ENCODE results near the gene INPP4A.

Gene INPP4A

DNA sequence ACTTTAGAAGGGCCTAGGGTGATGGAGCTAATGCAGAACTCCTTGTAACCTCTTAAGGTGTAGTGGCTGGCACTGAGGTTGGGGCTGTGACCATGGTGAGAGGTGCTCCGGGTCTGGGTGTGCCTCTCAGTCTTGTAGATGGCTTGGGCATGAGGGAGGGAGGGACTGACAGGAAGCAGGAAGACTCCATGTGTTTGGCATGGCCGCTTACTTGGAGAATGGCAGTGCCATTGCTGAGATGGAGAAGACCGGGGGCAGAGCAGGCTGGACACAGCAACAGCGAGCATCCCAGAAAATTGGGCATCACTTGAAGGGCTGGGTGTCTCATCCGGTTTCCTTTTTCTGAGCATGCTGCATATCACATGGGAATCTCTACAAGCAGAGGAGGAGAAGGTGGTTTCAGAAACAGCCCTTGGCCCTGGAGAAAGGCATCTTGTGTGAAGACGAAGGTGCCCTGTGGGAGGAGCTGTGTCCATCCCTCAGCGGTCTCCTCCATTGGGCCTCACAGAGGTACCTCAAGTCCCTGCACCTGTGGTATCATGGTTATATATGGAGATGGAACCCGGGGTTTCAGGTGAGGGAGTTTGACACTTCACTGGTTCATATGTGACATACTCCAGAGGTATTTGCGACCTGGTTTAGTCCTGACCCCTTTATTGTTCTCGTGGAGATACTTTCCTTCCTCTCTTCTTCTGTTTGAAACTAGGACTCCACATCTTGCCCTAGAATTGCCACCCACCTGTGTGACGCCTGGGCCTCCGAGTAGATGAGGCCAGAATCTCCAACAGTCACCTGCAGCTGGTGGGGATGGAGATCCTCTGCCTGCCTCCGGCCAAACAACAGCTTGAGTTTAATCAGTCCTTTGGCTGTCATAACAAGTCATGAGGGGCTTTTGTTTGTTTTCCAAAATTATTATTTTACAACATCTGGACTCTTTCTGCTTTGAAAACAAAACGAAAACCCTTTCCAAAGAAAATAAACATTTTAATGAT, 45.6 kb downstream of the INPP4A start:
- TF ChIP-seq POLR2AphosphoS5 (IDR thresholded peaks at IDR 0.05; ENCODE audit: low read depth) (no peak), SPI1 (IDR thresholded peaks at IDR 0.05; ENCODE audit: borderline replicate concordance, low read depth) (no peak), CTCF (IDR thresholded peaks at IDR 0.05; ENCODE audit: insufficient read depth, low read length) (no peak), REST (IDR thresholded peaks at IDR 0.05; ENCODE audit: insufficient replicate concordance, low read depth) (no peak), GABPA (IDR thresholded peaks at IDR 0.05; ENCODE audit: low read depth) (no peak)

DNA sequence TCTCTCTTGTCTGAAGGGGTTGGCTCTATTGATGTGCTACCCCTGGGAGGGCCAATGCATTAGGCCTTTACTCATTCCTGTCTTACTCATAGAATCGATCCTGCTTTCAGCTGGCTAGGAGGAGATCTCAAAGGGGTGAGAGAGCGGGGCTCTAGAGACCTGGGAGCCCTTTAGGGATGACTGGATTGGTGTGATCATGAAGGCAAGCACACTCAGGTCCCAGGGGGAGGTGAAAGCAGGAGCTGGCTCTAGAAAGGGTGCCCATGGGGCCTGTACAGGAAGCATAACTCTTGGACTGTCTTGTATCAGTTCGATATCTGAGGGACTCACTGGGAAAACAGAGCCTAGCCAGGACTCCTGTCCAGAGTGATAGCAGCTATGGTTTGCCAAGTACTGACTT, 47.8 kb downstream of the INPP4A start:
- no peak for DNase-seq (ENCODE audit: low read depth in 1 of 2, low spot score in 1 of 2)
- Histone ChIP-seq H3K27me3 (ENCODE audit: insufficient read depth, poor library complexity, severe bottlenecking) (no peaks in the 10 kb centered on the region), H3K4me3 (replicated peaks; ENCODE audit: insufficient read depth, low read length) (no peak overlapping the region), H3K27ac (replicated peaks) (no peak overlapping the region)
- TF ChIP-seq CTCF (IDR thresholded peaks at IDR 0.05; ENCODE audit: insufficient read depth, low read length) = no peak
- no peak for TF ChIP-seq POLR2AphosphoS5 (IDR thresholded peaks at IDR 0.05; ENCODE audit: low read depth)
- no peak for TF ChIP-seq REST (IDR thresholded peaks at IDR 0.05; ENCODE audit: insufficient replicate concordance, low read depth)
- TF ChIP-seq SPI1 (IDR thresholded peaks at IDR 0.05; ENCODE audit: borderline replicate concordance, low read depth) = no peak
- TF ChIP-seq GABPA (IDR thresholded peaks at IDR 0.05; ENCODE audit: low read depth) = no peak

More for the DNA sequence above, 45.6 kb downstream of the INPP4A start:
- DNase-seq (ENCODE audit: low read depth in 1 of 2, low spot score in 1 of 2) = no peak
- Histone ChIP-seq H3K4me3 (replicated peaks; ENCODE audit: insufficient read depth, low read length) (no peak overlapping the region), H3K27me3 (ENCODE audit: insufficient read depth, poor library complexity, severe bottlenecking) (no peaks in the 10 kb centered on the region), H3K27ac (replicated peaks) (no peak overlapping the region)

DNA sequence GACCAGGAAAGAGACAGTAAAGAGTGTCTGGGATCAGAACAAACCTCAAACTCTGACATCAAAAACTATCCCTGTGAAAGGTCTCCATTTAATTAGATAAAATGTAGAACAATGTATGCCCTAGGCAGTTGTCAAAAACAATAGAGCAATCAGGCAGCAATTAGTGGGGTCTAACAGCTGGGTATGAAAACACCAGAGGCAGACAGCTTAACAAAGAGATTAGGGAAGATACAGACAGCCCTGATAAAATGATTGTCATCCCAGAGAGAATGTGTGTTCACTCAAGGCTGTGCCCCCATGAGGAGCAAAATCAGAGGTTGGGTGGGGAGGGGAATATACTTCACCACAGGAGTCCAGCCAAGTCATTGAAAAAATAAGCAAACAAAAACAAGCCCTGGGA, 50.0 kb downstream of the INPP4A start:
- H3K4me3 ChIP-seq (replicated peaks; ENCODE audit: insufficient read depth, low read length) = no peak overlapping the region
- TF ChIP-seq GABPA (IDR thresholded peaks at IDR 0.05; ENCODE audit: low read depth) = no peak
- no peak for TF ChIP-seq POLR2AphosphoS5 (IDR thresholded peaks at IDR 0.05; ENCODE audit: low read depth)
- TF ChIP-seq SPI1 (IDR thresholded peaks at IDR 0.05; ENCODE audit: borderline replicate concordance, low read depth) = no peak
- TF ChIP-seq CTCF (IDR thresholded peaks at IDR 0.05; ENCODE audit: insufficient read depth, low read length) = no peak
- no peak for TF ChIP-seq REST (IDR thresholded peaks at IDR 0.05; ENCODE audit: insufficient replicate concordance, low read depth)

More for the DNA sequence above, 50.0 kb downstream of the INPP4A start:
- DNase-seq (ENCODE audit: low read depth in 1 of 2, low spot score in 1 of 2) = no peak
- H3K27ac ChIP-seq (replicated peaks) = no peak overlapping the region
- no peaks in the 10 kb centered on the region for H3K27me3 ChIP-seq (ENCODE audit: insufficient read depth, poor library complexity, severe bottlenecking)

Data from HL-60 (cell line).